ENCODE data around the gene LYRM4.
"Not testable (repeated sequence)": the region's sequence is repeated elsewhere in the genome, so short reads cannot be mapped to it uniquely, and the experiment has no call there.

Gene LYRM4

DNA sequence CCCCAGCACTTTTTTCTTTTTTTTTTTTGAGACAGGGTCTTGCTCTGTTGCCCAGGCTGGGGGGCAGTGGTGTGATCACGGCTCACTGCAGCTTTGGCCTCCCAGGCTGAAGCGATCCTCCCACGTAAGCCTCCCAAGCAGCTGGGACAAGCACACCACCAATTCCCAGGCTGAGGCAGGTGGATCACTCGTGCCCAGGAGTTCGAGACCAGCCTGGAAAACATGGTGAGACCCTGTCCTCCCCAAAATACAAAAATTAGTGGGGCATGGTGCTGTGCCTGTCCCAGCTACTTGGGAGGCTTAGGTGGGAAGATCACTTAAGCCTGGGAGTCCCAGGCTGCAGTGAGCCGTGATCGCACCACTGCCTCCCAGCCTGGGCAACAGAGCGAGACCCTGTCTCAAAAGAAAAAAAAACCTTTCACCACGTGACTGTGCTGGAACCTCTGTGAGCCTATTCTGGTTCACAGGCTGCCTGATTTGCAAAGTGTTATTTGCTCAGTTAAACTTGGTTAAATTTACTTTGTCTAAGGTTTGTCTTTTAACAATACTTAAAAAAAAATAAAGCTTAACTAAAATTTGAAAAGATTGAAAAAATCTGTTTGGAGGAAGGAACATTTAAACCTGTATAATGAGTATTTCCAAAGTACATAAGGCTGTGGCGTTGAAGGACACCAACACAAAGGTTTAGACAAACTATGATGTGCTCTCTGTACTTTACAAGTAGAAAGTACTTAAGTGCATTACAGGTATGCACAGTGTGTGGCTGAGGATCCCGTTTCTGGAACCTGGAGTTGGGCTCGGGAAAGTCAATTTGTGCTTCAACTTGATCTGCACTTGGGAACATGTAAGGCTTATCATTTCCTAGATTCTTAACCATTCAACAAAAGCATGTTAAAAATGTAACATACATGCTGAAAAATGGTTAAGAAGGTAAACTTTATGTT is 120.7 kb downstream of the LYRM4 start:
- no peak for FAIRE-seq

GRCh38 chr6:5138995-5139827 is 121.5 kb downstream of the LYRM4 start:
- FAIRE-seq, result no peak

DNA sequence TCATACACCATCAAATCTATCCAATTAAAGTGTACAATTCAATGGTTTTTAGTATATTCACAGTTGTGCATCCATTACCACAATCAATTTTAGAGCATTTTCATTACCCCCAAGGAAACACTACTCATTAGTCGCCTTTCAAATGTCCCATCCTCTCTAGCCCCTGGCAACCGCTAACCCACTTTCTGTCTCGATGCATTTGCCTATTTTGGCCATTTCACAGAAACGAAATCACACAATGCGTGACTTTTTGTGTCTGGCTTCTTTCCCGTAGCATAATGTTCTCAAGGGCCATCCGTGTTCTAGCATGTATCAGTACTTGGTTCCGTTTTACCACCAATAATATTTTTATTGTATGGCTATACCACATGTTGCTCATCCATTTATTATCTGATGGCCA is 123.9 kb downstream of the LYRM4 start:
- FAIRE-seq, result no peak

GRCh38 chr6:5135788-5136376 is 124.9 kb downstream of the LYRM4 start:
- FAIRE-seq, result peak; percentile 84

DNA sequence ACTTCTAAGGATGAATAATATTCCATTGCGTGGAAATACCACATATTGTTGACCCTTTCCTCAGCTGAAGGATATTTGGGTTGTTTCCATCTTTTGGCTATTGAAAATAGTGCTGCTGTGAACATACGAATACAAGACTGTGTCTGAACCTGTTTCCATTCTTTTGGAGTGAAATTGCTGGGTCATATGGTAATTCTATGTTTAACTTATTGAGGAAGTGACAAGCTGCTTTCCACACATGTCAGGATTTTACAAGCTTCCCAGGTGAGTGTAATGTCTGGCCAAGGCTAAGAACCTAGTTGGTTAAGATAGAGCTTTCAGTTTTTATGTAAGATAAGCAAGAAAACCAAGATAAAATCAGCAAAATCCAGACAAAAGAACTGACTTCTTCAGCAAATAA is 126.8 kb downstream of the LYRM4 start:
- FAIRE-seq, result no peak

- no peak for FAIRE-seq
These were observed 128.0 kb downstream of the LYRM4 start for GRCh38 chr6:5132731-5133130.

DNA sequence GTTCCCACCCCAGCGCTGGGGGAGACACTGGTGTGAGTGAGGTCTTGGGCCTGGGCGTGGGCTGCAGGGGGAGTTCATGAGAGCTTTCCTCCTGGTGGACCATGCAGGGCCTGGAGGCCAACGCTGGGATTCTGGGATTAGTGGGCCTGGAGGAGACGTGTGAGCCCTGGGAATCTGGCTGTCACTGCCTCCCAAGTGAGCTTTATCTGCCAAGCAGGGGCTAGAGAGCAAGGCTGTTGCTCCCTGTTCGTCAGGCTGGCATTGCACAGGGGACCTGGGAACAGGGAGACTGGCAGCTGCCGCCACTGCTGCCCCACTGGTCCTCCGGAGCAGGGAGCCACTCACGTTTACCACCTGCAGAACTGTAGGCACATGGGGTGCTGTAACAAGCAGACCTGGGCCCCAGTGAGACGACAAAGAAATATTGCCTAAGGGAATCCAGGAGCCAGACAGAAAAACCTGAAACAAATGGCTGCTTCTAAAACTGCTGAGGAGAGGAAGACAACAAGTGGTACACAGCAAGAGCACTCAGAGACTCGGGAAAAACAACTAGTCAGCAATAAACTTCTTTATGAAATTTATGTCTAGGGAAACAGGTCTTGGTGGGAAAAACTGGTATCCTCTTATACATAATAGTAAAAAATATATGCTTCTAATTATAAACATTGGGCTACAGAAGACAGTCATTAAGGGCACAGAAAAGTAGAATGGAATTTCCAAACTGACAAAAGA is 130.4 kb downstream of the LYRM4 start:
- FAIRE-seq, result no peak

GRCh38 chr6:5128351-5128750 is 132.4 kb downstream of the LYRM4 start:
- FAIRE-seq, result no peak

- FAIRE-seq, result no peak
These were observed 133.6 kb downstream of the LYRM4 start for GRCh38 chr6:5127106-5127687.

DNA sequence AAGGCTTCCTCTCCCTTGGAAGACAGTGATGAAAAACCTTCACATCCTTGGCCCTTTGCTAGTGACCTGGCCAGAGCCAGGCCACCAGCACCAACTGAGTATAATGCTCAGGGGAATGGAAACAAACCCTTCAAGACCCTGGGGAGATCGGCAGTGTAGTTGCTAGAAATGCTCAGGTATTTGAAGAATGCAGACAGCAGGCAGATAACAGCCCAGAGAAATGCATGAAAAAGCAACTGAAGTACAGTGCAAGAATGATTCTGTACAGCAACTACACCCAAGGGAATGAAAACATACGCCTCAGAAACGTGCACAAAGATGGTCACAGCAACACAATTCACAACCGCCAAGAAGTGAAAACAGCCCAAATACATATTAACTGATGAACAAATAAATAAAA is 134.5 kb downstream of the LYRM4 start:
- FAIRE-seq, result no peak

- no peak for FAIRE-seq
These were observed 135.4 kb downstream of the LYRM4 start for GRCh38 chr6:5125152-5126006.

- no peak for FAIRE-seq
These were observed 136.2 kb downstream of the LYRM4 start for GRCh38 chr6:5124526-5124925.

DNA sequence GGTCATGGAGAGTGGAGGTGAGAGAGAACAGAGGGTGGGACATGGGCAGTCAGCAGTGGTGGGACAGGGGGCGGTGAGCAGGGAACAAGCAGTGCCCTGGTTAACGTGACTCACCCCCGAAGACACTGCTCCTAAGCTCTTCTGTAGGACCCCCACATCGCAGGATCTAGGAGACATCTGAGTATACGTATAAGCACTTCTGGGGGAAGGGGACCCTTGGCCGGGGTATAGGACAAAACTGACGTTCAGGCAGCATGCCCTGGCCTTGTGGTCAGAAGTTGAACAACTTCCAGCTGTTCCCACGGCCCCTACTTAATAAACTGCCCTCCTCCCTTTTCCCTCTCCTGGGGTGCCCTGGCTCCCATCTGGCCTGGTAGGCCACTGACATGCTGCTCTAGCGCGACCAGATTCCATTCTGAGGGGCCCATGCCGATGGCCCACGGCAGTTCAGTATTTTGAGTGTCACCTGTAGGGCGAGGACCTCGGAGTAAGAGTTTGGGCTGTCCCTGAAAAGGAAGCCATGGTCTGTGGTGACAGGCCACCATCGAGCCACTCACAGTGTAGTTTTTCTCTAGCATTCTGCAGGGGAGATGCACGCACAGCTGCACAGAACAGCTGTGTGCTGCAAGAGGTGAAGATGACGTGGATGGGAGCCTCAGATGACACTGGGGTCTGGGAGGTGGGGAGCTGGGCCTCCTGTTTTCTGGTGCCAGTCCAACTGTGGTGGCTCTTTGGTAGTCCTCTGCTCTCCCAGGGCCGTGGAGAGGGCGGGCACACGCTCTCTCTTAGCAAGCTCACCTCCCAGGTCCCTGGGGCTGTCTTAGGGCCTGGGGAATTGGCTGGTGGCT is 137.2 kb downstream of the LYRM4 start:
- FAIRE-seq, result no peak

GRCh38 chr6:5122504-5123112 is 138.1 kb downstream of the LYRM4 start:
- no peak for FAIRE-seq

DNA sequence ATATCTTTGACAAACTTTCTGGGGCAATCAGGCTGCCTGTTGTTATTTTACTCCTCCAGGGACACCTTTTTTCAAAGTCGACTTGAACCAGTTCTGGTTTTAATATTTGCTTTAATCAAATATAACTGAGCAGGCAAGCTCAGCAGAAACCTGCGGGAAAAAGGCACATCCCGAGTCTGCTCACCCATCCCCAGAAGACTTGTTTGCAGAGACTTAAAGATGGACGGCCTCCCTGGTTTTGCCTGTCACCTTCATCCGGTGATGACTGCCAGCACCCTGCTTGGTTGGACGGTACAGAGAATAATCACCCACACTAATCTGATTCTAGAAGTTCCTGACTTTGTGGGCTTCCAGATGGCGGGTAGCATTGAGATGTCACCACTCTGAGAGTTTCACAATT is 138.8 kb downstream of the LYRM4 start:
- no peak for FAIRE-seq

GRCh38 chr6:5121479-5121878 is 139.3 kb downstream of the LYRM4 start:
- no peak for FAIRE-seq

GRCh38 chr6:5120543-5120942 is 140.2 kb downstream of the LYRM4 start:
- FAIRE-seq, result not testable (repeated sequence)

DNA sequence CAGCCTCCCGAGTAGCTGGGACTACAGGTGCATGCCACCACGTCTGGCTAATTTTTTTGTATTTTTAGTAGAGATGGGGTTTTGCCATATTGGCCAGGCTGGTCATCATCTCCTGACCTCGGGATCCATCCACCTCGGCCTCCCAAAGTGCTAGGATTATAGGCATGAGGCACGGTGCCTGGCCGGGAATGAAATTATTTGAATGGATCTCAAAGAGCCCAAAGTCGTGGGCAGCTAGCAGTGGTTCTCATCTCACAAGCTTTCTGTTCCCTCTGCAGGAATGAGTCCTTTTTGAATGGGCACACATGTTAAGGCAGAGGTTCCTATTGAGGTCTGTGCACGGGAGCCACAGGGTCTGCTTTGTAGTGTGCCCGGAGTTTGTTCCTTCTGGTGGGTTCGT is 140.7 kb downstream of the LYRM4 start:
- no peak for FAIRE-seq

DNA sequence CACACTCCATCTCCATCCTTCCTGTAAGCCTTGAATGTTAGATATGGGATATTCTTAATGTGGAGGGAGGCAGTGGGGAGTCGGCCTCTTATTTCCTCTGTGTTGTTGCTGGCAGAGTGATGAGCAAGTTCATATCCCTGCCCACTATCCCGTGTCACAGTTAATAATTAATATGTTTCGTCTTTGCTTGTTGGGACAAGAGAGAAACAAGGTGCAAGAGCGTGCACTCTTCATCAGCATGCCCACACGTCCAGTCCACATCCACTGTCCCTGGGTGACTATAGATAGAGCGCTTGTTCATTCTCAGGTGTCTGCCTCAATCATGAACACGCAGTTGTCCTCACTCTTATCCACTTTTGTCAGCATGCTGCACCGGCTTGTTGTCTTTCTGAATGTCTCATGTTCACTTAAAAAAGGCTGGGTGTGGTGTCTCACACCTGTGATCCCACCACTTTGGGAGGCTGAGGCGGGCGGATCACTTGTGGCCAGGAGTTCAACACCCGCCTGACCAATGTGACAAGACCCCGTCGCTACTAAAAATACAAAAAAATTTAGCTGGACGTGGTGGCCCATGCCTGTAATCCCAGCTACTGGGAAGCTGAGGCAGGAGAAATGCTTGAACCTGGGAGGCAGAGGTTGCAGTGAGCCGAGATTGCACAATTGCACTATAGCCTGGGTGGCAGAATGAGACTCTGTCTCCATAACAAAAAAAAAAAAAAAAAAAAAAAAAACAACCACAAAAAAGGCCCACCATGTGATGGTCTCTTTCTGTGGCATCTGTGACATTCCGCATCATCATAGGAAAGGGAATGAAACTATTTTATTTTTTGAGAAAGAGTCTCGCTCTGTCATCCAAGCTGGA is 141.4 kb downstream of the LYRM4 start:
- no peak for FAIRE-seq

All from G401.6 (cell line).